GM21447 (cell line): Measurements from ENCODE around the gene GLRX3.

ENCODE experiments used
- ATAC-seq: cut with Tn5 transposase; IDR thresholded peaks from one replicate; pipeline ENCODE4 v1.9.1; 2021; ENCODE audit not compliant: unreplicated experiment

Gene GLRX3

GRCh38 chr10:130203626-130204025 is 67.4 kb downstream of the GLRX3 start:
- ATAC-seq, result no peak

GRCh38 chr10:130206216-130206737 is 70.1 kb downstream of the GLRX3 start:
- ATAC-seq, result no peak

GRCh38 chr10:130207205-130207604 is 71.0 kb downstream of the GLRX3 start:
- no peak for ATAC-seq

GRCh38 chr10:130208807-130209206 is 72.6 kb downstream of the GLRX3 start:
- ATAC-seq, result no peak

- no peak for ATAC-seq
These were observed 76.6 kb downstream of the GLRX3 start for GRCh38 chr10:130212746-130213145.

GRCh38 chr10:130213286-130214080 is 77.3 kb downstream of the GLRX3 start:
- ATAC-seq, result no peak

GRCh38 chr10:130214431-130214830 is 78.2 kb downstream of the GLRX3 start:
- ATAC-seq, result no peak

GRCh38 chr10:130215151-130215930 is 79.2 kb downstream of the GLRX3 start:
- no peak for ATAC-seq

GRCh38 chr10:130215931-130216231 is 79.7 kb downstream of the GLRX3 start:
- ATAC-seq, result no peak

- ATAC-seq, result no peak
These were observed 82.0 kb downstream of the GLRX3 start for GRCh38 chr10:130218181-130218641.

- ATAC-seq, result no peak
These were observed 82.7 kb downstream of the GLRX3 start for GRCh38 chr10:130218936-130219335.

GRCh38 chr10:130220251-130221185 is 84.3 kb downstream of the GLRX3 start:
- ATAC-seq, result no peak

GRCh38 chr10:130221456-130222375 is 85.5 kb downstream of the GLRX3 start:
- no peak for ATAC-seq

GRCh38 chr10:130222381-130222780 is 86.2 kb downstream of the GLRX3 start:
- no peak for ATAC-seq

GRCh38 chr10:130224228-130224627 is 88.0 kb downstream of the GLRX3 start:
- no peak for ATAC-seq

GRCh38 chr10:130226012-130226411 is 89.8 kb downstream of the GLRX3 start:
- ATAC-seq, result no peak

GRCh38 chr10:130227883-130228282 is 91.7 kb downstream of the GLRX3 start:
- ATAC-seq, result no peak
